Trophoblast cell (in vitro differentiated cells and primary cell): ENCODE data around the gene RERG. TPM values are rescaled to one million over a fixed set of nuclear protein-coding genes. Genes with fewer than 3 reads are reported as not detected.

Experiments
- DNase-seq, 2 donors: peaks; one replicate each; pipeline ENCODE4 v3.0.0-alpha.2; 2016
- H2AFZ ChIP-seq: 2 replicates; pipeline ENCODE4 v1.6.1; 2013; ENCODE audit warnings: low read length, moderate library complexity, mild to moderate bottlenecking; ENCODE audit not compliant: insufficient read depth, poor library complexity
- H2AK5ac ChIP-seq: 2 replicates; pipeline ENCODE4 v1.6.1; 2013; ENCODE audit warnings: mild to moderate bottlenecking, low read length
- H2BK120ac ChIP-seq: 2 replicates; pipeline ENCODE4 v1.6.1; 2013; ENCODE audit warnings: low read length, mild to moderate bottlenecking, moderate library complexity; ENCODE audit not compliant: insufficient read depth, poor library complexity
- H2BK12ac ChIP-seq: 2 replicates; pipeline ENCODE4 v1.6.1; 2013; ENCODE audit warnings: mild to moderate bottlenecking, low read length, moderate library complexity
- H2BK5ac ChIP-seq: 2 replicates; pipeline ENCODE4 v1.6.1; 2013; ENCODE audit warnings: low read length, low read depth, moderate library complexity, mild to moderate bottlenecking; ENCODE audit not compliant: poor library complexity
- H3K14ac ChIP-seq: 2 replicates; pipeline ENCODE4 v1.6.1; 2013; ENCODE audit warnings: mild to moderate bottlenecking, low read length
- H3K18ac ChIP-seq: 2 replicates; pipeline ENCODE4 v1.6.1; 2013; ENCODE audit warnings: mild to moderate bottlenecking, low read length
- H3K23ac ChIP-seq: 2 replicates; pipeline ENCODE4 v1.6.1; 2013; ENCODE audit warnings: low read length
- H3K27ac ChIP-seq: 2 replicates; pipeline ENCODE4 v1.5.1; 2013; ENCODE audit warnings: low read depth, mild to moderate bottlenecking, inconsistent platforms, low read length, moderate library complexity
- H3K27me3 ChIP-seq: 2 replicates; pipeline ENCODE4 v1.6.1; 2013; ENCODE audit warnings: inconsistent platforms, mild to moderate bottlenecking, low read length, moderate library complexity; ENCODE audit not compliant: insufficient read depth
- H3K36me3 ChIP-seq, 2 experiments: 1 replicate in 1 of 2; 2 replicates in 1 of 2; pipeline ENCODE4 v1.6.1; 2013; ENCODE audit warnings: low read length in 2 of 2, mild to moderate bottlenecking in 2 of 2, moderate library complexity in 1 of 2; ENCODE audit not compliant: insufficient read depth in 2 of 2, control insufficient read depth in 1 of 2
- H3K4ac ChIP-seq: 2 replicates; pipeline ENCODE4 v1.6.1; 2013; ENCODE audit warnings: low read depth, mild to moderate bottlenecking, low read length, moderate library complexity
- H3K4me1 ChIP-seq, 2 experiments: 1 replicate in 1 of 2; 2 replicates in 1 of 2; pipeline ENCODE4 v1.6.1; 2013; ENCODE audit warnings: low read length in 2 of 2, mild to moderate bottlenecking in 2 of 2, moderate library complexity in 1 of 2; ENCODE audit not compliant: insufficient read depth in 2 of 2, control insufficient read depth in 1 of 2
- H3K4me2 ChIP-seq: 2 replicates; pipeline ENCODE4 v1.6.1; 2013; ENCODE audit warnings: inconsistent platforms, mild to moderate bottlenecking, low read length, moderate library complexity
- H3K4me3 ChIP-seq: 2 replicates; pipeline ENCODE4 v1.5.1; 2013; ENCODE audit warnings: mild to moderate bottlenecking, low read depth, low read length, inconsistent platforms
- H3K79me1 ChIP-seq: one replicate; pipeline ENCODE4 v1.6.1; 2013; ENCODE audit warnings: low read length
- H3K79me2 ChIP-seq: 2 replicates; pipeline ENCODE4 v1.6.1; 2013; ENCODE audit warnings: low read length, mild to moderate bottlenecking; ENCODE audit not compliant: control insufficient read depth, insufficient read depth, poor library complexity
- H3K9ac ChIP-seq: 2 replicates; pipeline ENCODE4 v1.6.1; 2013; ENCODE audit warnings: mild to moderate bottlenecking, low read length
- H3K9me3 ChIP-seq: 2 replicates; pipeline ENCODE4 v1.6.1; 2013; ENCODE audit warnings: low read depth, mild to moderate bottlenecking, control low read depth, inconsistent platforms, low read length; ENCODE audit not compliant: insufficient read depth
- H4K12ac ChIP-seq: 2 replicates; pipeline ENCODE4 v1.6.1; 2013; ENCODE audit warnings: low read depth, mild to moderate bottlenecking, low read length, moderate library complexity
- H4K8ac ChIP-seq: 2 replicates; pipeline ENCODE4 v1.6.1; 2013; ENCODE audit warnings: low read depth, mild to moderate bottlenecking, low read length, moderate library complexity
- H4K91ac ChIP-seq: one replicate; pipeline ENCODE4 v1.6.1; 2013; ENCODE audit warnings: low read depth, mild to moderate bottlenecking, low read length, moderate library complexity
- WGBS: extraction: QIAGEN DNeasy Blood & Tissue Kit; methylation state at CpG from one replicate; pipeline ENCODE4 v1.1.7; 2013; ENCODE audit warnings: missing lambda C conversion rate; ENCODE audit not compliant: insufficient read length, insufficient coverage; ENCODE audit errors: extremely low coverage; 5-methylcytosine and 5-hydroxymethylcytosine counted together
- polyA plus RNA-seq: library from polyadenylated mRNA; stranded (reverse); fragments of 200-250 nt; gene quantifications from 2 replicates; pipeline ENCODE4 v1.2.3, GENCODE V29; 2013

The RERG gene, protein sequence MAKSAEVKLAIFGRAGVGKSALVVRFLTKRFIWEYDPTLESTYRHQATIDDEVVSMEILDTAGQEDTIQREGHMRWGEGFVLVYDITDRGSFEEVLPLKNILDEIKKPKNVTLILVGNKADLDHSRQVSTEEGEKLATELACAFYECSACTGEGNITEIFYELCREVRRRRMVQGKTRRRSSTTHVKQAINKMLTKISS
- 0.19 and 0.26 TPM in 2 replicates for polyA plus RNA-seq

DNA sequence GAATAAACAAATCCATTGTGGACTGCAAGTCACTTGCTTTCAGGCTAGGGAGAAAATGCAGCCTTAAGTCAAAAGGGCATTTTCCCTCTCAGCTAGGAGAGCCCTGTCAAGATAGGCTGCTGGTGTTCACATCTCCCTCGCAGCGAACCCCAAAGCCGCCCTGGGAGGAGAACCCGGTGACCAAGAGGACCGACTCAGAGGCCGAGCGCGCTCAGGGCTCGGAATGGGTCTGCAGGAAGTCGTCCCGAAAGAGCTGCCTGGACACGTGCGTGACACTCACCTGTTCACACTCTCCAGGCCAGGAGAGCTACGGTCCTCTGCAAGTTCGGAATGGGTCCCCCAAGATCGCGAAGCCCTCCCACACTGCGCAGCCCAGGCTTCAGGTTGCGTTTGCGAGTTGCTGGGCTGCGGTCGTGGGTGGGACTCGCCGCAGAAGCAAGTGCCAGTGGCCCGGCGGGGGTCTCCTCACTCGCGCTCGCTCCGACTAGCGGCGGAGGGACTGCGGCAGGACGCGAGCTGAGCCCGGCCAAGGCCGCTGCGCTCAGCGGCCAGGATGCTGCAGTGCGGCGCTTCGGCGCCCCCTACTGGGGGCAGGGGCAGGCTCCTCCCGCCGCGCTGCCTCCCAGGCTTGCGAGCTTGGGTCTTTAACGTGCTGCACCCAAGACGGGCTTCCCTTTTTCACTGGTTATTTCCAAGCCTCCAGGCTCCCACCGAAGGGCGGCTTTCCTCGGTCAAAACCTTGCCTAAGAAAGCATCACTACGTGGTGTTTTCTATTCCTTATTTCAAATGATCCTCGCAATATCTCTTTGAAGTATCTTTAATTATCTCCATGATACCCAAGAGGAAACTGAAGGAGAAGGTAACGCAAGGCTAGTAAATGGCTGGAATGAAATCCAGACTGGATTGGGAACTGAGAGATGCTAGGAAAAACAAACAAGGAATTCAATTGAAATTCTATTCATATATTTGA, at the start of gene RERG:
TSS of gene RERG (minus strand) at position 503 of the 971 bp plus-strand sequence. CDS start 3,928 bp downstream, outside the sequence.
- Histone ChIP-seq H3K9ac (no peak within 1 kb of the TSS), H4K12ac (no peak within 1 kb of the TSS), H2AFZ (peak within 1 kb of the TSS; percentile 19), H3K9me3 (no peaks in the 10 kb centered on the region), H3K4me2 (peak within 1 kb of the TSS; percentile 96), H3K27me3 (peaks cover 3% of the 10 kb centered on the region), H3K27ac (no peak within 1 kb of the TSS), H4K8ac (no peak within 1 kb of the TSS), H2BK120ac (no peak within 1 kb of the TSS), H3K79me2 (no peaks in the 10 kb centered on the region), H4K91ac (no peak within 1 kb of the TSS), H3K4me1 (peaks cover 2 to 8% of the 10 kb centered on the region in 2 experiments), H2BK12ac (no peak within 1 kb of the TSS), H3K4me3 (peak within 1 kb of the TSS; percentile 70), H2BK5ac (no peak within 1 kb of the TSS), H3K14ac (no peak within 1 kb of the TSS), H3K4ac (no peak within 1 kb of the TSS), H3K18ac (no peak within 1 kb of the TSS), H2AK5ac (no peak within 1 kb of the TSS), H3K36me3 (no peaks in the 10 kb centered on the region), H3K79me1 (no peaks in the 10 kb centered on the region), H3K23ac (no peak within 1 kb of the TSS)
- peak; percentile 77 to 88 for DNase-seq
- WGBS, result no CpG with 5 or more reads among the region's 55 CpGs

GRCh38 chr12:15270591-15270990, 49.4 kb upstream of the RERG start:
- H2AK5ac ChIP-seq, result no peak overlapping the region
- no peaks in the 10 kb centered on the region for H3K79me2 ChIP-seq
- H3K9me3 ChIP-seq, result no peaks in the 10 kb centered on the region
- H3K27ac ChIP-seq, result no peak overlapping the region
- no peak overlapping the region for H2BK120ac ChIP-seq
- no peaks in the 10 kb centered on the region for H3K79me1 ChIP-seq
- no peak overlapping the region for H2BK12ac ChIP-seq
- no peaks in the 10 kb centered on the region for H3K4me1 ChIP-seq
- no peak overlapping the region for H4K91ac ChIP-seq
- no peak overlapping the region for H4K8ac ChIP-seq
- H3K27me3 ChIP-seq, result no peaks in the 10 kb centered on the region
- no CpG with 5 or more reads among the region's 4 CpGs for WGBS
- H4K12ac ChIP-seq, result no peak overlapping the region
- H3K14ac ChIP-seq, result no peak overlapping the region
- H3K4me2 ChIP-seq, result no peak overlapping the region
- no peak overlapping the region for H3K23ac ChIP-seq
- H3K18ac ChIP-seq, result no peak overlapping the region
- no peak overlapping the region for H3K9ac ChIP-seq
- no peak overlapping the region for H2AFZ ChIP-seq
- no peak overlapping the region for H3K4me3 ChIP-seq
- no peak for DNase-seq
- no peaks in the 10 kb centered on the region for H3K36me3 ChIP-seq
- no peak overlapping the region for H3K4ac ChIP-seq
- no peak overlapping the region for H2BK5ac ChIP-seq

- WGBS, result no CpG with 5 or more reads among the region's 2 CpGs
- H3K36me3 ChIP-seq, result no peaks in the 10 kb centered on the region
- peak; percentile 4 to 77 for DNase-seq
- H3K9me3 ChIP-seq, result no peaks in the 10 kb centered on the region
- no peaks in the 10 kb centered on the region for H3K79me2 ChIP-seq
- H2BK120ac ChIP-seq, result no peak overlapping the region
- H3K4me3 ChIP-seq, result no peak overlapping the region
- H4K91ac ChIP-seq, result no peak overlapping the region
- H3K23ac ChIP-seq, result no peak overlapping the region
- H3K9ac ChIP-seq, result no peak overlapping the region
- no peak overlapping the region for H4K8ac ChIP-seq
- no peaks in the 10 kb centered on the region for H3K4me1 ChIP-seq
- no peak overlapping the region for H3K18ac ChIP-seq
- no peak overlapping the region for H2AFZ ChIP-seq
- H3K79me1 ChIP-seq, result no peaks in the 10 kb centered on the region
- no peak overlapping the region for H3K14ac ChIP-seq
- no peak overlapping the region for H3K4me2 ChIP-seq
- no peak overlapping the region for H3K27ac ChIP-seq
- no peak overlapping the region for H2BK5ac ChIP-seq
- H3K4ac ChIP-seq, result no peak overlapping the region
- H2AK5ac ChIP-seq, result no peak overlapping the region
- no peak overlapping the region for H2BK12ac ChIP-seq
- no peaks in the 10 kb centered on the region for H3K27me3 ChIP-seq
- H4K12ac ChIP-seq, result no peak overlapping the region
These were observed 47.8 kb upstream of the RERG start for GRCh38 chr12:15268927-15269552.

GRCh38 chr12:15268309-15268708, 47.1 kb upstream of the RERG start:
- Histone ChIP-seq H3K4me2 (no peak overlapping the region), H3K27ac (no peak overlapping the region), H3K9me3 (no peaks in the 10 kb centered on the region), H4K12ac (no peak overlapping the region), H2AK5ac (no peak overlapping the region), H3K79me2 (no peaks in the 10 kb centered on the region), H4K91ac (no peak overlapping the region), H2BK120ac (no peak overlapping the region), H3K23ac (no peak overlapping the region), H3K79me1 (no peaks in the 10 kb centered on the region), H3K18ac (no peak overlapping the region), H3K36me3 (no peaks in the 10 kb centered on the region), H2BK5ac (no peak overlapping the region), H3K4ac (no peak overlapping the region), H2AFZ (no peak overlapping the region), H3K4me1 (no peaks in the 10 kb centered on the region), H3K14ac (no peak overlapping the region), H2BK12ac (no peak overlapping the region), H3K9ac (no peak overlapping the region), H3K4me3 (no peak overlapping the region), H4K8ac (no peak overlapping the region), H3K27me3 (no peaks in the 10 kb centered on the region)
- WGBS, result no CpG with 5 or more reads among the region's 1 CpG
- DNase-seq, result no peak
